AG20443 (cell line): ENCODE results near the gene ITGB4.

Experiments
- DNase-seq: peaks from one replicate; pipeline ENCODE4 v3.0.0; 2012; ENCODE audit warnings: low spot score, mixed read lengths

Gene ITGB4

GRCh38 chr17:75697651-75698291 is 23.5 kb upstream of the ITGB4 start:
- DNase-seq: no peak

DNA sequence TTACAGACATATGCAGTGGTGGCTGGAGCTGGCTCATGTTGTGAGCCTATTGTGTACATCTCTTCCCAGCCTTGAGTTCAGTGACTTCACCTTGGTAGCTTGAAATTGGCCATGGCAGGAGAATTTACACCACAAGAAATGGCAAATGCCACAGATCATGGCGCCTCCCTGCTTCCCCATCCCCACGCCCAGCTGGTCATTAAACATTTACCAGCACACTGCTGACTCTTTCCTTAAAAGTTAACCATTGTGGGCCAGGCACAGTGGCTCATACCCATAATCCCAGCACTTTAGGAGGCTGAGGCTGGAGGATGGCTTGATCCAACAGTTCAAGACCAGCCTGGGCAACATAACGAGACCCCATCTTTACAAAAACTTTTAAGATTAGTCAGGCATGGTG is 22.6 kb upstream of the ITGB4 start:
- no peak for DNase-seq

DNA sequence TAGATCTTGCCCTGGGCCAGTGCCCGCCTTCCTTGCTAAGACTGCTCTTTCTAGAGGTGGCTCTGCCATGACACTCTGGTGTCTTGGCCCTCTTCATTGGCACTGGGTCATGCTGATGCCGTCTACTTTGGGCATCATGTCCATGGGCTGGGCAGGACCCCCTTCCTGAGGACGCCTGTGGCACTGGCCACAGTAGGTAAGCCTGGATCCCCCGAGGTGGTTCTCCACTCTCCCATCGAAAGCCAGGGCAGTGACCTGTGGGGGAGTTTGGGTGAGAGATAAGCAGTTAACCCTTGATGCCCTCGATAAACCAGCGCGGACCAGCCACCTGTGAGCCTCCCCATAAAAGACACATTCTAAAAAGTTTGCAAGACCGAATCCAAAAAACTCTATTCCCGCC is 20.0 kb upstream of the ITGB4 start:
- DNase-seq: no peak

- DNase-seq: no peak
These were observed 18.1 kb upstream of the ITGB4 start for GRCh38 chr17:75703191-75703590.

DNA sequence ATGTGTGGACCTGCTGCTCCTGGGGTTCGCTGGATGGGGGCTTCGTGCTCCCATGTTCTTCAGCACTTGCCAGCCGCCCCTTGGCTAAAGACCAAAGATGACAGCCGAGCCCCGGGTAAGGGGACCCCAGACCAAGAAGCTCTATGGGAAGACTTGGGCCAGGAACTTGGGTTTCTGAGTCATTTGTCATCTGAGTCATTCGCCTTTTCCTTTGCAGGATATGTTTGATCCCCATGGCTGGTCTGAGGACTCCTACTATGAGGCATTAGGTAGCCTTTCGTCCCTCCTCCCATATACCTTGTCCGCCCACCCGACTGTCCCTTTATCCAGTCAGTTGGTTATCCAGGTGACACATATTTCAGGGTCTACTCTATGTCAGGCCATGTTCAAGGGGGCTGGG is 17.7 kb upstream of the ITGB4 start:
- no peak for DNase-seq

DNA sequence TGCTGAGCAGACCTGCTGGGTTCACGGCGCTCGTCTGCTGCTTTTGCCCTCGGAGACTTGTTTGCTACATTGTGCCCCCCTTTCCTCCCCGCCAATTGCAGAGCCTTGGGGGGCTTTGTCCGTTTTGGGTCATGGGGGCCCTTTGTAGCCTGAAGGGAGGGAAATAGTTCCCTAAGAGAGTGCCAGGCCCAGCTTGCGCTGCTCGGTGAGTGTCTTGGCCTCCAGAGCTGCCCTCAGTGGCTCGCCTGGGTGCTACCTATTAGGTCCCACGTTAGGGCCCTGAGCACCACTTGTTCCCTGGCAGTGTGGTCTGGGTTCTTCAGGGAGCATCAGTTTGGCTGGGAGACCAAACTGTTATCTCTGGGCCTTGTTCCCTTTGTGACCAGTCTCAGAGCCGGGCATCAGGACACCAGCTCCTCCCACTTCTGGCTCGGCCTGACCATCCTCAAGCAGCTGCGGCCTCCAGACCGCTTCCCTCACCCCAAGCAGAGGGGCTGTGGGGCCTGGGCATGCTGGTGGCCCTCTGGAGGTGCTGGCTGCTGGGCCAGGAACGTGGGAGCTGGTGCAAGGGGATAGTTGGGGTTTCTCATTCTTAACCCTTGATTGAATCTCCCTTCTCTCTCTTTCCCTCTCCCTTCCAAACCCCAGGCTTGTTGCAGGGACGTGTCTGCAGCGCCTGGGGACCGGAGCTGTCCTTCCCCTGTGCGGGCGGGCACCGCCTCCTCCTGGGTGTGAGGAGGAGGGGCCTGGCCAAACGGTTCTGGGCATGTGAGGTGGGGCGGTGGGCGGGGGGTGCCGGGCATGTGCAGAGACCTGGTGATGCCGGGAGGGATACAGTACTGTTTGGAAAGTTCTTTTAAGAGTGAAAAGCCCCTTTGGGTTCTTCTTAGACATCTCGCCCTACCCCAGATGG is 16.0 kb upstream of the ITGB4 start:
- no peak for DNase-seq

DNA sequence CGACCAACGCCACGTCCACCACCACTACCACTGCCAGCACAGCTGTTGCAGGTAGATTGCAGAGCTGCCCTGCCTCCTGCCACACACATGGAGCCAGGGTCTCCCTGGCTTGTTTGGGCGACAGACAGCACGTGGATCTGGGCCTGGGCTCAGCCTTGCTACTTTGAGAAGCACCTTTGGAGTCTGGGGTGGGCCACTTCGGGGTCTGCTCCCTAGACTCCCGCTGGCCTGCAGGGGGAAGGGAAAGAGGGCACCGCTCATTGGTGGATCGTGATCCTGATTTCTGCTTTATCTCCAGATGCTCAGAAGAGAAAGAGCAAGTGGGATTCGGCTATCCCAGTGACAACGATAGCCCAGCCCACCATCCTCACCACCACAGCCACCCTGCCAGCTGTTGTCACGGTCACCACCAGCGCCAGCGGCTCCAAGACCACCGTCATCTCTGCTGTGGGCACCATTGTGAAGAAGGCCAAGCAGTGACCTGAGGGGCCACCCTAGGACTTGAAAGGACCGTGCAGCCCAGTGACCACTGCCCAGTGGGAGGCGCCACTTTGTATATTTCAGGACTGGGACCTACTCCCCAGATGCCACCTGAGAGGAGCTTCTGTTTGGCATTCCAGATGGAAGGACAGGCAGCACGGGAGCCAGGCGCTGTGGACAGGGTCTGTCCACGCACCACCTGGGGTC is 15.1 kb upstream of the ITGB4 start:
- DNase-seq: no peak

DNA sequence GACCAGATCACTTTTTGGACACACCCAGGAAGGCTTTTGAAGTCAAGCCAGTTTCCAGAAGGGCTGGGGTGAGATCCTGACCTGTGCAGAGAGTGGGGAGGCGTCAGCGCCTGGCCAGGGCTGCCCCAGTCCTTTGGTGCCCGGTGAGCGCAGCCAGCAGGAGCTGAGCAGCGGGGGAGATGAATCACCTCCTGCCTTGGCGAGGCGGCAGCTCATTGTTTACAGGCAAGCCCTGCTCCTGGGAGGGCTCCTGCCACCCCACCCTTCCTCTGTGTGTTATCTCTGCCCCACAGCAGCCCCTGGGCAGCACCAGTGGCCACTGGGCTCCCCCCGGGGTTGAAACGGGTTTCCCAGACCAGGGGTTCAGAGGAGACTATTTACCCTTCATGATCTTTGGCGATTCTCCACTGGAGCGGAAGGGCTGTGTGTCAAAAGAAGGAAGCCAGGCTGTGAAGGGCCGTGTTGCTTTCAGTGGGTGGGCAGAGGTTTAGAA is 14.1 kb upstream of the ITGB4 start:
- DNase-seq: no peak

DNA sequence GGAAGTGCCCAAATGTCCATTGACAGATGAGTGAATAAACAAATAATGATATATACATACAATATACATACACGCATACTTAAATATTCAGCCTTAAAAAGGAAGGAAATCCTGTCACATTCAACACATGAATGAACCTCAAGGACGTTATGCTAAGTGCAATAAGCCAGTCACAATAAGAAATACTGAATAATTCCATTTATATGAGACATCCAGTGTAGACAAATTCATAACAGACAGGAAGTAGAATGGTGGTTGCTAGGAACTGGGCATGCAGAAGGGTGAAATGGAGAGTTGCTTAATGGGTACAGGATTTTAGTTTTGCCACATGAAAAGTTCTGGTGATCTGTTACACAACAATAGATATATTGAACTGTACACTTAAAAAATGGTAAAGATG is 8.8 kb upstream of the ITGB4 start:
- no peak for DNase-seq

DNA sequence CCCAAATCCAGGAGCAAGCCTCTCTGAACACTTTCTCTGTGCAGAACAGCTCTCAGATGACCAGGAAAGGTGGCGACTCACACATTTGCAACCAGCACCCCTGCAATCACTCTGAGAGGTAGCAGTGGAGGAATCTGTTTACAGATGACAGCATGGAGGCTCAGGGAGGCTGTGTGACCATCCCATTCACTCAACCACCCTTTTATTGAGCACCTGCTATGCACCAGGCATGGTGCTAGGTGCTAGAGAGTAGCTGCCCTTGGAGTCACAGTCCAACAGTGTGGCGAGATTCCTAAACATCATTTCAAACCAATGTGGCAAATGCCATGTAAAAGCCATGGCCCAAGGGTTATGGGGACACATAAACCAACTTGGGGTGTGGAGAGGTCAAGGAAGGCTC is 1.5 kb upstream of the ITGB4 start:
- DNase-seq: no peak

- peak; percentile 49 for DNase-seq
These were observed 278 bp downstream of the ITGB4 start for GRCh38 chr17:75721463-75722011.

DNA sequence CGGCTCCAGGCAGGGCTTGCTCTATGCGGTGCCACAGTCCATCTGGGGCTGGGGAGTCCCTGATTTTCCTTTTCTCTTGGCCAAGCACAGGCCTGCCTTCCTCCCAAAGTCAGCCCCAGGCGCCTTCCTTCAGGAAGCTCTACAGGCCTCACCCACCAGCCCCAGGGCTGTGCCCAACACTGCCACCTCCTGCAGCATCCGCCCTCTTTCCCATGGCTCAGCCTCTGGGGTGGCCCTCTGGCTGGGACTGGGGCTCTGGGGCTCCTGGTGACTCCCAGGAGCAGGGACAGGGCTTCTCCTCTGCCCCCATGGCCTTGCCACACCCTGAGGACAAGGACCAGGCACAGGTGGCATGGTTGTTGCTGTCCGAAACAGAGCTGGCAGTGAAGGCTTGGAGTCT is 817 bp downstream of the ITGB4 start:
- DNase-seq: no peak

DNA sequence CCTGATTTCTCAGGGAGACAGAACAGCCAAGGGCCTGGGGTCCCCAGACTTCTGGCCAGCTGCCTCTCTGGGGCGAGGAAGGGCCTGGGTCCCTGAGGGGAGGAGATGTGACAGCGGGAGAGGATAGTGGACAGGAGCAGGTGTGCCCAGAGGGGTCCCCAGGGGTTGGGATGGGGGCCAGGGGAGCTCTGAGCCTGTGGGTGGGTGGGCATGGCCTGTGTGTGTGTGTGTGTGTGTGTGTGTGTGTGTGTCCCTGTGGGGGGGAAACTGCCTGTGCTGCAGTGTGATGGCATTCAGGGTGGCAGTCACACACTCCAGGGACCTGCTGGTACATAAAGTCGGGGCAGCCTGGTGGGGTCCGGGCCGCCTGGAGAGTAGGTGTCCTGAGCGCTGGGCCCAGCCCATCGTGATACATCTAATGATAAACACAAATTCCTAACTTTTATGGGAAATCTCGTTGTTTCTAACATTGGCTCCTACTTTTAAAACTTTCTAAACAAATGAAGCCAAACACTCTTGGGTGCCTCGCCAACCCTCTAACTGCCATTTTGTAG is 1.4 kb downstream of the ITGB4 start:
- no peak for DNase-seq

DNA sequence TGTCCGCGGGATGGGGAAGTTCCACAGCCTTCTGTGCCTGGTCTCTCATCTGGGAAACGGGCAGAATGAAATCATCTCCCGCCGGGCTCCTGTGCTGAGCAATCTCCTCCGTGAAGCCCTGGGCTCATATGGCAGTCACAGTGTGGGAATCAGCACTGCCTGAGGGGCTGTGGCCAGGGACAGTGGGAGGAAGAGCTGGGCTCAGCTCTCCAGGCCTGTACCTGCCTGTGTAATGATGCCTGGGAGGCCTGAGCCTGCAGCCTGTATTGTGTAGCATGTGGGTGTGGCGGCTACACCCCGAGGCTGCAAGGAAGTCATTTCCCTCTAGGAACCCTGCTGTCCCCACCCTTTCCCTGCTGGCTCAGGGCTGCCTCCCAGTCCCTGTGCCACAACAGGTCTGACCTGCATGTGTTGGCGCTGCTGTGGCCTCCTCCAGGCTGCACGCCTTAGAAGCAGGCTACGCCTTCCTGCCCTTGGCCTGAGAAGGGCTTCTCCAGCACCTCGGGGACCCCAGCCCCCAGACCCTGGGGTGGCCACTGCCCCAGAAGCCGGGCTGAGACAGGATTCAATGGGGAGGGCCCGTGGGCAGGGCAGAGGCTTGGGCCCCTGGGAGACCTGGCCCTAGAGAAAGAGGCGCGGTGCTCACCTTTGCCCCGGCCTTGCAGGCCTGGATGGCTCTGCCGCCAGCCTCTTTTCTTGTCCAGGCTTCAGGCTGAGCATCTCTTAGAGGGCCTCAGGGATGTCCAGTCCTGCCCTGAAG is 2.1 kb downstream of the ITGB4 start:
- DNase-seq: no peak

DNA sequence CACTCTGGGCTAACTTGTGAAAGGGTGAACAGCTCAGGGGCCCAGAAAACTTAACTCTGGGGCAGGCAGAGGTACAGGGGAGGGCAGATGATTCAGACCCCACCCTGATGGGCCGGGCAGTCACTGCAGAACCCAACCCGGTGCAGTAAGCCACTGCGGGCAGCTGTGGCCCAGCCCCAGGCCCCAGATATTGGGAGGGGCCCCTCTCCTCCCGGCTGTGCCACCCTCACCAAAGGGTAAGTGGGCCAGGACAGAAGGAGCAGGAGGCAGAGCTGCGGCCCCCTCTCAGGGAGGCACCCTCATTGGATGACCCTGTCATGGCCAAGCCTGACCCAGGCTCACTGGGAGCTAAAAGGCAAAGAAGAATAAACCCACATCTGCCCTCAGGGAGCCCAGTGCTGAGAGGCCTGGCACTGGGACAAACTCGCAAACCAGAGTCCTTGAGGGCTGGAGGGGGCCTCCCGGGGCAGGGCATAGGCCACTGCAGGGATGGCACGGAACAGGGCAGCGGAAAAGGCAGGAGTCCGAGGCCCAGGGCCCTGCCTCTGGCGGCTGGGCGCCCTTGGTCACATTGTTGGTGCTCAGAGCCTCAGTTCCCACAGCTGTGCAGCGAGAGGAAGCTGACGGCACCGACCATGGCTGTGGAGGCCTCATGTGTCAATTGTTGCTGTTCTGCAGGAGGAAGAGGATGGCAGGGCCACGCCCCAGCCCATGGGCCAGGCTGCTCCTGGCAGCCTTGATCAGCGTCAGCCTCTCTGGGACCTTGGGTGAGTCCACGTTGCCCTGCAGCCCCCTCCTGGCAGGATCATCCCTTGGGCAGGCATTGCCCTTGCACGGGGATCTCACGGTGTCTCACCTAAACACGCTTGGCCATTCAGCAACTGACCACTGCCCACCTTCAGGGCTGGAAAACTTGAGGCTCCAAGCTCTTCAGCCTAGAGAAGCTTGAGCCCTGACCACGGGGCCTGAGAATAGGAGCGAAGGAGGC is 3.1 kb downstream of the ITGB4 start:
- DNase-seq: no peak

DNA sequence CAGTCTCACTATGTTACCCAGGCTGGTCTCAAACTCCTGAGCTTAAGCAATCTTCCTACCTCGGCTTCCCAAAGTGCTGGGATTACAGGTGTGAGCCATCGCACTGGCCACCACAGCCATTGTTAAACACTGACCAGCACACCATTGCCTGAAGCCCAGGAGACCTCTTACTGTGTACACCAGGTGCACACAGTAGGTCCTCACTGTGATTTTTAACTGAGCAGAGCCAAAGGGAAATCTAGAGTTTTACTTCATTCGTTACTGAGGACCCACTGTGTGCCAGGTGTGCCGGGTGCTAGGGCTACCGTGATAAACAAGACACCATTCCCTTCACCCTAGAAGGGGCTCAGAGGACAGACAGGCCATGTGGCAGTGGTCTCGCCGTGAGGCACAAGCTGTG is 4.2 kb downstream of the ITGB4 start:
- no peak for DNase-seq

DNA sequence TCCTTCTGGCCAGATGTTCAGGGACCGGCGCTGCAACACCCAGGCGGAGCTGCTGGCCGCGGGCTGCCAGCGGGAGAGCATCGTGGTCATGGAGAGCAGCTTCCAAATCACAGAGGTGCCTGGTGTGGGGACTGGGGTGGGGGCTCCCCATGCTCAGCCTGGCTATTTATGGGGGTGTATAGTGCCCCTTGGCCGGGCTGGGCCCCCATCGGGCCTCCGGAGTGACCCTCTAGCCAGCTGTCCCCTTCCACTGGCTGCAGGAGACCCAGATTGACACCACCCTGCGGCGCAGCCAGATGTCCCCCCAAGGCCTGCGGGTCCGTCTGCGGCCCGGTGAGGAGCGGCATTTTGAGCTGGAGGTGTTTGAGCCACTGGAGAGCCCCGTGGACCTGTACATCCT is 6.1 kb downstream of the ITGB4 start:
- no peak for DNase-seq

DNA sequence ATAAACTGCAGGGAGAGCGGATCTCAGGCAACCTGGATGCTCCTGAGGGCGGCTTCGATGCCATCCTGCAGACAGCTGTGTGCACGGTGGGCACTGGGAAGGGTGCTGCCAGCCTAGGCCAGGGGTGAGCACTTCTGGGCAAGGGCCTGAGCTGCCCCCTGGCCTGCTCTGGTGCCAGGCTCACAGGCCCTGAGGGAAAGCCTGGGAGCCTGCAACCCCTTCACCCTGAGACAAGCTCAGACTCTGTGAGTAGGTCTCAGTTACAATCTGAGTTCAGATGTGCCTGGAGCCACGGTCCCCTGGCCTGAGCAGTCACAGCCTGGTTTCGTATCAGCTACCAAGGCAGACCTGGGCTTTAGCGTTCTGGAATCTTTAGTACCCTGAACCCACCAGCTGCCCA is 8.1 kb downstream of the ITGB4 start:
- DNase-seq: no peak

- DNase-seq: no peak
These were observed 8.8 kb downstream of the ITGB4 start for GRCh38 chr17:75730065-75730464.

DNA sequence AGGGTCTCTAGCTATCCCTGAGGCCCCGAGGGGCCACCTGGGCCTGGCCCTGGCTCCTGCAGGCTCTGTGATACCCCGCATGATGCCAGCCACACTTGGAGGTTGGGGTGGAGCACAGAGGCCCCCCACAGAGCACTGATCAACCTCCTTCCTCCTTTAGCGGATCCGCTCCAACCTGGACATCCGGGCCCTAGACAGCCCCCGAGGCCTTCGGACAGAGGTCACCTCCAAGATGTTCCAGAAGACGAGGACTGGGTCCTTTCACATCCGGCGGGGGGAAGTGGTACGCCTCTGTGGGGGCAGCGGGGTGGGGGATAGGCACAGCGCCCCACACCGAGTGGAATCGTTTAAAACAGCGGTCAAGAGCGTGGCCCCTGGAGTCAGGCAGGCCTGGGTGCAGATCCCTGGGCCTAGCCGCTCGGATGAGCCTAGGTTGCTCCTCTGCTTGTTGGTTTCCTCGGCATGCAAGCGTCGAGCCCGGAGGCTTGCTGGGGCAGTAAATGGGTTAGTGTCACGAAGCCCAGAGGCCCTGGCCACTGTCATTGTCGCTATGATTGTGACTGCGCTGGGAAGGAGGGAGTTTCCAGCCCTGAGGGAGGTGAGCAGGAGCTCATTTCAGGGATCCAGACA is 9.9 kb downstream of the ITGB4 start:
- no peak for DNase-seq
